Naive thymus-derived CD8-positive, alpha-beta T cell (primary cell): ENCODE results near the gene CD47. TPM values are rescaled to one million over a fixed set of nuclear protein-coding genes. Genes with fewer than 3 reads are reported as not detected.

Experiments used
- ATAC-seq, 2 donors: fragments of 150-1000 bp; cut with Tn5 transposase in 1 of 2; sonication (Bioruptor Pico), chemical (Tn5 transposase) in 1 of 2; 1 replicate in 1 of 2; 2 replicates in 1 of 2; pipeline ENCODE4 v1.10.0; 2021; ENCODE audit warnings: mild to moderate bottlenecking in 2 of 2, moderate library complexity in 2 of 2
- POLR2A ChIA-PET: fragments of 350-600 bp; sonication (Branson Sonifier 250); formaldehyde crosslinking; loops from one replicate; lab custom pipeline; 2021; ENCODE audit warnings: antibody characterized with exemption; lab: Charles Lee
- DNase-seq, 10 donors: peaks; one replicate each; pipeline versions ENCODE4 v3.0.0 to v3.0.0-alpha.2; 2020 to 2022
- H3K27ac Mint-ChIP-seq, 10 donors: one replicate each; pipeline ENCODE4 v1.8.0; 2020 to 2022; ENCODE audit warnings: mild to moderate bottlenecking in 10 of 10, mixed read lengths in 10 of 10, moderate library complexity in 4 of 10, inconsistent platforms in 1 of 10
- H3K27me3 Mint-ChIP-seq, 5 donors: one replicate each; pipeline ENCODE4 v1.8.0; 2021 to 2022; ENCODE audit warnings: mixed read lengths in 5 of 5
- H3K36me3 Mint-ChIP-seq, 3 donors: one replicate each; pipeline ENCODE4 v1.8.0; 2020 to 2022; ENCODE audit warnings: mixed read lengths in 3 of 3, mild to moderate bottlenecking in 2 of 3, inconsistent platforms in 1 of 3
- H3K4me1 Mint-ChIP-seq, 4 donors: one replicate each; pipeline ENCODE4 v1.8.0; 2021 to 2022; ENCODE audit warnings: mixed read lengths in 4 of 4
- H3K4me3 Mint-ChIP-seq, 10 donors: one replicate each; pipeline ENCODE4 v1.8.0; 2020 to 2022; ENCODE audit warnings: mild to moderate bottlenecking in 10 of 10, mixed read lengths in 10 of 10, moderate library complexity in 6 of 10, inconsistent platforms in 1 of 10
- H3K9me3 Mint-ChIP-seq, 9 donors: one replicate each; pipeline ENCODE4 v1.8.0; 2020 to 2022; ENCODE audit warnings: mixed read lengths in 9 of 9, mild to moderate bottlenecking in 3 of 9, inconsistent platforms in 1 of 9, moderate library complexity in 1 of 9
- polyA plus RNA-seq, 3 donors: library from polyadenylated mRNA; unstranded; fragments of 300-500 nt; fragmentation: Illumina TruSeq; gene quantifications; one replicate each; pipeline ENCODE4 v1.2.3, GENCODE V29; 2021
- total RNA-seq, 8 experiments: library from RNA in 2 of 8; stranded (reverse) in 2 of 8; gene quantifications; one replicate each; pipeline ENCODE4 v1.2.3 and lab custom pipeline; 2021 to 2026

CD47 gene
- total and polyA plus RNA-seq, 5 experiments from 2014 or later: 127 to 192 (median 164) TPM

- no peaks in the 10 kb centered on the region for H3K27me3 Mint-ChIP-seq
- DNase-seq (peak; percentile 10 to 84 (median 67)), ATAC-seq (peak; percentile 61 to 64)
- H3K27ac Mint-ChIP-seq: peak overlapping the region; percentile 95 to 100 (median 99)
- peak overlapping the region; percentile 79 to 98 (median 90) for H3K4me3 Mint-ChIP-seq
- POLR2A ChIA-PET: interaction anchor here (1.1 to 9.7 kb wide), 11 partner anchors 10 to 95 kb away, joined by 3 to 167 read pairs (median 5); partner anchors contain the start of genes CD47 and IFT57
- H3K9me3 Mint-ChIP-seq: peaks cover 0 to 12% (median 0%) of the 10 kb centered on the region in 9 donors
- peaks cover 46 to 95% (median 85%) of the 10 kb centered on the region in 4 donors for H3K4me1 Mint-ChIP-seq
- peaks cover 8 to 30% (median 9%) of the 10 kb centered on the region in 3 donors for H3K36me3 Mint-ChIP-seq
Measured at GRCh38 chr3:108127301-108127988, 36.6 kb upstream of the CD47 start.

GRCh38 chr3:108126348-108126747 lies 35.5 kb upstream of the CD47 start:
- Mint-ChIP-seq H3K9me3 (peaks cover 0 to 12% (median 0%) of the 10 kb centered on the region in 9 donors), H3K4me1 (peaks cover 42 to 93% (median 75%) of the 10 kb centered on the region in 4 donors), H3K27ac (peak overlapping the region; percentile 95 to 100 (median 98)), H3K27me3 (no peaks in the 10 kb centered on the region), H3K36me3 (peaks cover under 1 to 23% (median 3%) of the 10 kb centered on the region in 3 donors), H3K4me3 (peak overlapping the region; percentile 73 to 98 (median 88))
- POLR2A ChIA-PET: interaction anchor here (0.5 to 9.7 kb wide), 12 partner anchors 11 to 463 kb away, joined by 3 to 167 read pairs (median 4); partner anchors contain the start of genes CD47, CIP2A, DZIP3 and IFT57
- ATAC-seq (no peak), DNase-seq (no peak)

GRCh38 chr3:108125550-108126071 lies 34.8 kb upstream of the CD47 start:
- Mint-ChIP-seq H3K9me3 (peaks cover 0 to 12% (median 0%) of the 10 kb centered on the region in 9 donors), H3K4me3 (peak overlapping the region; percentile 73 to 98 (median 88)), H3K36me3 (peaks cover 0 to 19% (median under 1%) of the 10 kb centered on the region in 3 donors), H3K27ac (peak overlapping the region; percentile 95 to 100 (median 98)), H3K27me3 (no peaks in the 10 kb centered on the region), H3K4me1 (peaks cover 38 to 92% (median 70%) of the 10 kb centered on the region in 4 donors)
- ATAC-seq (peak; percentile 61 to 64), DNase-seq (peak in 9 of 10 donors; percentile 27 to 81 (median 63))
- POLR2A ChIA-PET: interaction anchor here (0.6 to 9.7 kb wide), 12 partner anchors 8 to 464 kb away, joined by 3 to 167 read pairs (median 4); partner anchors contain the start of genes CD47, CIP2A, DZIP3 and IFT57

- DNase-seq: peak in 1 of 10 donors; percentile 70
- H3K27ac Mint-ChIP-seq: peak overlapping the region; percentile 95 to 100 (median 98)
- peaks cover 0 to 16% (median 0%) of the 10 kb centered on the region in 3 donors for H3K36me3 Mint-ChIP-seq
Measured at GRCh38 chr3:108125153-108125543, 34.3 kb upstream of the CD47 start.

GRCh38 chr3:108124337-108125152 lies 33.7 kb upstream of the CD47 start:
- H3K27me3 Mint-ChIP-seq: no peaks in the 10 kb centered on the region
- peaks cover 0 to 12% (median 0%) of the 10 kb centered on the region in 3 donors for H3K36me3 Mint-ChIP-seq
- H3K9me3 Mint-ChIP-seq: peaks cover 0 to 12% (median 0%) of the 10 kb centered on the region in 9 donors
- H3K4me1 Mint-ChIP-seq: peaks cover 37 to 91% (median 68%) of the 10 kb centered on the region in 4 donors
- peak overlapping the region; percentile 95 to 100 (median 98) for H3K27ac Mint-ChIP-seq
- H3K4me3 Mint-ChIP-seq: peak overlapping the region; percentile 73 to 98 (median 88)
- POLR2A ChIA-PET: interaction anchor here (0.6 to 9.7 kb wide), 11 partner anchors 10 to 98 kb away, joined by 3 to 167 read pairs (median 3); partner anchors contain the start of genes CD47 and IFT57
- DNase-seq (peak; percentile 7 to 82 (median 64)), ATAC-seq (peak; percentile 59 to 68)

More at GRCh38 chr3:108125153-108125543, 34.3 kb upstream of the CD47 start:
- H3K27me3 Mint-ChIP-seq: no peaks in the 10 kb centered on the region
- H3K4me3 Mint-ChIP-seq: peak overlapping the region; percentile 73 to 98 (median 88)
- POLR2A ChIA-PET: interaction anchor here (0.8 to 9.7 kb wide), 8 partner anchors 9 to 148 kb away, joined by 3 to 167 read pairs (median 6); partner anchors contain the start of genes CD47 and IFT57
- ATAC-seq: peak; percentile 32 to 47
- peaks cover 37 to 90% (median 69%) of the 10 kb centered on the region in 4 donors for H3K4me1 Mint-ChIP-seq
- H3K9me3 Mint-ChIP-seq: peaks cover 0 to 12% (median 0%) of the 10 kb centered on the region in 9 donors

GRCh38 chr3:108123326-108123725 lies 32.5 kb upstream of the CD47 start:
- Mint-ChIP-seq H3K4me1 (peaks cover 37 to 87% (median 61%) of the 10 kb centered on the region in 4 donors), H3K4me3 (peak overlapping the region in 5 of 10 donors; percentile 15 to 79 (median 45)), H3K36me3 (peaks cover 0 to 6% (median 0%) of the 10 kb centered on the region in 3 donors), H3K9me3 (peaks cover 0 to 8% (median 0%) of the 10 kb centered on the region in 9 donors), H3K27ac (peak overlapping the region; percentile 4 to 100 (median 96)), H3K27me3 (no peaks in the 10 kb centered on the region)
- DNase-seq (no peak), ATAC-seq (no peak)
- POLR2A ChIA-PET: interaction anchor here (1.0 to 9.7 kb wide), 4 partner anchors 27 to 99 kb away, joined by 3 to 167 read pairs (median 4); partner anchors contain the start of genes CD47 and IFT57

- H3K27me3 Mint-ChIP-seq: no peaks in the 10 kb centered on the region
- peaks cover 0 to 2% (median 0%) of the 10 kb centered on the region in 3 donors for H3K36me3 Mint-ChIP-seq
- peak overlapping the region in 6 of 10 donors; percentile 24 to 100 (median 60) for H3K27ac Mint-ChIP-seq
- ATAC-seq (no peak), DNase-seq (no peak)
- POLR2A ChIA-PET: interaction anchor here (0.9 to 9.7 kb wide), 4 partner anchors 10 to 44 kb away, joined by 3 to 167 read pairs (median 5); partner anchors contain the start of gene CD47
- H3K4me1 Mint-ChIP-seq: peaks cover 30 to 84% (median 53%) of the 10 kb centered on the region in 4 donors
- H3K4me3 Mint-ChIP-seq: no peak overlapping the region
- peaks cover 0 to under 1% (median 0%) of the 10 kb centered on the region in 9 donors for H3K9me3 Mint-ChIP-seq
Measured at GRCh38 chr3:108122276-108122675, 31.4 kb upstream of the CD47 start.

GRCh38 chr3:108119398-108120104 lies 28.7 kb upstream of the CD47 start:
- POLR2A ChIA-PET: no interaction called here
- Mint-ChIP-seq H3K27ac (peak overlapping the region in 3 of 10 donors; percentile 13 to 48 (median 33)), H3K4me1 (peaks cover 14 to 59% (median 30%) of the 10 kb centered on the region in 4 donors), H3K27me3 (no peaks in the 10 kb centered on the region), H3K9me3 (no peaks in the 10 kb centered on the region), H3K4me3 (no peak overlapping the region), H3K36me3 (no peaks in the 10 kb centered on the region)
- ATAC-seq (no peak), DNase-seq (no peak)

GRCh38 chr3:108118038-108118768 lies 27.4 kb upstream of the CD47 start:
- H3K27ac Mint-ChIP-seq: peak overlapping the region in 1 of 10 donors; percentile 21
- POLR2A ChIA-PET: interaction anchor here (1.4 kb wide), 1 partner anchor 28 kb away, joined by 4 read pairs; the partner anchor contains the start of gene CD47
- H3K27me3 Mint-ChIP-seq: no peaks in the 10 kb centered on the region
- DNase-seq (no peak), ATAC-seq (no peak)
- no peaks in the 10 kb centered on the region for H3K9me3 Mint-ChIP-seq
- peaks cover 6 to 46% (median 17%) of the 10 kb centered on the region in 4 donors for H3K4me1 Mint-ChIP-seq
- no peak overlapping the region for H3K4me3 Mint-ChIP-seq
- no peaks in the 10 kb centered on the region for H3K36me3 Mint-ChIP-seq

GRCh38 chr3:108117241-108117775 lies 26.5 kb upstream of the CD47 start:
- H3K9me3 Mint-ChIP-seq: no peaks in the 10 kb centered on the region
- H3K4me1 Mint-ChIP-seq: peaks cover 4 to 37% (median 13%) of the 10 kb centered on the region in 4 donors
- POLR2A ChIA-PET: interaction anchor here (1.4 kb wide), 1 partner anchor 27 kb away, joined by 4 read pairs; the partner anchor contains the start of gene CD47
- no peak for ATAC-seq
- H3K27ac Mint-ChIP-seq: peak overlapping the region in 1 of 10 donors; percentile 9
- DNase-seq: no peak
- H3K4me3 Mint-ChIP-seq: no peak overlapping the region
- H3K36me3 Mint-ChIP-seq: no peaks in the 10 kb centered on the region
- no peaks in the 10 kb centered on the region for H3K27me3 Mint-ChIP-seq
